ENCODE results near the gene NR5A2. TPM values are rescaled to one million over a fixed set of nuclear protein-coding genes. Genes with fewer than 3 reads are reported as not detected.

NR5A2 gene
- total RNA-seq, 1 experiment from 2014 or later: 4.7 TPM

- H3K14ac ChIP-seq (ENCODE audit: insufficient read depth, low read length): no peak overlapping the region
- H4K91ac ChIP-seq (ENCODE audit: insufficient read length, low read depth, low read length): no peak overlapping the region
- H3K9ac ChIP-seq (ENCODE audit: extremely low read depth, insufficient read length, low read length): no peak overlapping the region
- Mint-ChIP-seq H3K4me1 (no peaks in the 10 kb centered on the region), H3K9me3 (peaks cover 10 to 19% of the 10 kb centered on the region in 2 experiments), H3K4me3 (no peak overlapping the region), H3K36me3 (ENCODE audit: insufficient read depth in 1 of 3, low read depth in 3 of 3) (peaks cover 9 to 10% (median 10%) of the 10 kb centered on the region in 3 experiments), H3K27ac (no peak overlapping the region), H3K27me3 (ENCODE audit: low read depth) (no peaks in the 10 kb centered on the region)
- no peak overlapping the region for H3T11ph ChIP-seq (ENCODE audit: low read length)
- H2AK5ac ChIP-seq (ENCODE audit: insufficient read length, low read length): no peak overlapping the region
- no peak overlapping the region for H4K5ac ChIP-seq (ENCODE audit: insufficient read length, low read depth, low read length)
- H2BK120ac ChIP-seq (ENCODE audit: low read depth, low read length, poor library complexity, severe bottlenecking): no peak overlapping the region
- no peaks in the 10 kb centered on the region for H3K79me1 ChIP-seq (ENCODE audit: insufficient read depth, low read depth, low read length, poor library complexity, severe bottlenecking)
- no peak overlapping the region for H2BK20ac ChIP-seq (ENCODE audit: low read depth, low read length, poor library complexity, severe bottlenecking)
- no peak overlapping the region for H3K56ac ChIP-seq (ENCODE audit: insufficient read length, low read depth, low read length)
- no peaks in the 10 kb centered on the region for H3K79me2 ChIP-seq (ENCODE audit: insufficient read depth, low read length)
- H3K18ac ChIP-seq (ENCODE audit: insufficient read length, low read depth, low read length): no peak overlapping the region
- no peak overlapping the region for H4K8ac ChIP-seq (replicated peaks; ENCODE audit: insufficient read length, low read depth, low read length)
- no peaks in the 10 kb centered on the region for H3K9me3 ChIP-seq (ENCODE audit: control insufficient read depth, low read depth, low read length)
- no peak overlapping the region for H3K4me2 ChIP-seq (ENCODE audit: insufficient read depth, insufficient read length, low read length)
- H2BK12ac ChIP-seq (ENCODE audit: insufficient read length, low read depth, low read length): no peak overlapping the region
- DNase-seq: no peak
- H3K4me1 ChIP-seq (ENCODE audit: insufficient read depth, low read length): no peaks in the 10 kb centered on the region
- no peaks in the 10 kb centered on the region for H4K20me1 ChIP-seq (ENCODE audit: control insufficient read depth, insufficient read depth, insufficient read length)
- no peak overlapping the region for H3K27ac ChIP-seq (ENCODE audit: insufficient read length, low read depth, low read length)
- H2AFZ ChIP-seq (ENCODE audit: low read length): no peak overlapping the region
- H3K27me3 ChIP-seq (ENCODE audit: insufficient read depth, low read length): no peaks in the 10 kb centered on the region
- no peak for TF ChIP-seq CTCF (conservative IDR thresholded peaks at IDR 0.05)
- no peak overlapping the region for H2BK15ac ChIP-seq (ENCODE audit: low read depth, low read length)
- H3K23me2 ChIP-seq (ENCODE audit: insufficient read length, low read depth, low read length, poor library complexity, severe bottlenecking): no peaks in the 10 kb centered on the region
- no peak overlapping the region for H3K4ac ChIP-seq (ENCODE audit: low read depth, low read length)
- WGBS (ENCODE audit: extremely low coverage, insufficient read length, low lambda C conversion rate): no CpG with 5 or more reads among the region's 4 CpGs
- no peak overlapping the region for H3K23ac ChIP-seq (ENCODE audit: insufficient read length, low read depth, low read length)
- H2BK5ac ChIP-seq (ENCODE audit: insufficient read length, low read length): no peak overlapping the region
Measured at GRCh38 chr1:200180821-200181220, 153.3 kb downstream of the NR5A2 start.

Data from H9 (cell line).